UCSD-AML1 (cell line): ENCODE measurements around the gene MARK2.

Source experiments
- DNase-seq: peaks from one replicate; lab custom pipeline; 2025; ENCODE audit not compliant: unreplicated experiment; lab: John Stamatoyannopoulos, UW

MARK2 gene

DNA sequence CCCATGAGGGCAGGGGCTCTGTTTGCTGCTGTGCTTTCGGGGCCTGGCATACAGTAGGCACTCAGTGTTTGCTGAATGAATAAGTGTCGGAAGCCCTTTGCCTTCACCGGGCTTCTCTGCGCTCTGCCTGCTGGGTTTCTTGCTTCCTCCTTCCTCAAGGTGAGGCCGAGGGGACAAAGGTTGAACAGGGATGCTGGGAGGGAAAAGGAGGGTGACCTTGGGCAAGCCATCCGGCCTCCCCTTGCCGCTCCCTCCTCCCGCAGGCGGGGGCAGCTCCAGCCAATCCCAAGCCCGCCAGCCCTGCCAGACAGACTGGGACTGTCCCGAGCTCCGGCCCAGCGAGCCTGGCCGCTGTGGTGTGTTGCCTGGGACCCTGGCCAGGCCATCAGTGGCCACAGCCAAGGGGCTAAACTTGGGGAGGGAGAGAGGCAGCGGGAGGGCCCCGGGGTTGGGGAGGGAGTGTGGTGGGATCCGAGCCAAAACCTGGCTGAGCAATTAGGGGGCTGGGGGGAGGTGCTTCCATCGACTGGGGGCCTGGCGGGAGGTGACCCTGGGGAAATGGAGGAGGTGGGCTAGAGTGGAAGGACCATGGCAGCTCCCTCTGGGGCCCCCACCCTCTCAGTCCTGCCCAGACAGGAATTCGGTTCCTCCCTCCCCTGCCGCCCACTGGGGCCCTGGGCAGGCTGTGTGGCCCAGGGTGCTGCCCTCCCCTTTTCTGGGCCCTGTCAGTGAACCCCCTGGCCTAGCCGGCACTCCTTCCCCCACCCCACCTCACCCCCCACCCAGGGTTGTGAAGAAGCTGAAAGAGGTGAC is 81.4 kb downstream of the MARK2 start:
- no peak for DNase-seq

DNA sequence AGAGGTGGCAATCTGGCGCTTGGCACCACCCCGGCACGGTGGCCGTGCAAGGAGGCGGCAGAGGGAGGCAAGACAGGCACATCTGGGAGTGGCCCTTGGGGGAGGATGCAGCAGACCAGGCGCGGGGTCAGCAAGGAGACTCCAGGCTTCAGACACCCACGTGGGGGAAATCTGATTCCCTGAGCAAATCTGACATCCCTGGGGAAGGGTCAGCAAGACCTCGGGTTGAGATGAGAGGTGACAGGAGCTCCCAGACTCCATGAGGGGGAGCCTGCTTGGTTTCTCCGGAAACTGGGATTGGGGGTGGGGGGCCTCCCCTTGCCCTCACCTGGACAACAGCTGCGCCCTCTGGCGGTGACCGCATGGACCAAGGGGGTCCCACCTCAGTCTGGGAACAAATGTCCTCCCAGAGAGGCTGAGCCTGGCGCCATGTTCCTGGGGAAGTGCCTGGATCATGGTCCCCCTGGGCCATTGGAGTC is 82.1 kb downstream of the MARK2 start:
- no peak for DNase-seq

GRCh38 chr11:63922673-63923192 is 83.8 kb downstream of the MARK2 start:
- DNase-seq, result no peak

- no peak for DNase-seq
Observed at GRCh38 chr11:63923319-63923718, 84.4 kb downstream of the MARK2 start.

- DNase-seq, result no peak
Observed at GRCh38 chr11:63929616-63930015, 90.7 kb downstream of the MARK2 start.

- DNase-seq, result no peak
Observed at GRCh38 chr11:63931045-63931444, 92.1 kb downstream of the MARK2 start.

DNA sequence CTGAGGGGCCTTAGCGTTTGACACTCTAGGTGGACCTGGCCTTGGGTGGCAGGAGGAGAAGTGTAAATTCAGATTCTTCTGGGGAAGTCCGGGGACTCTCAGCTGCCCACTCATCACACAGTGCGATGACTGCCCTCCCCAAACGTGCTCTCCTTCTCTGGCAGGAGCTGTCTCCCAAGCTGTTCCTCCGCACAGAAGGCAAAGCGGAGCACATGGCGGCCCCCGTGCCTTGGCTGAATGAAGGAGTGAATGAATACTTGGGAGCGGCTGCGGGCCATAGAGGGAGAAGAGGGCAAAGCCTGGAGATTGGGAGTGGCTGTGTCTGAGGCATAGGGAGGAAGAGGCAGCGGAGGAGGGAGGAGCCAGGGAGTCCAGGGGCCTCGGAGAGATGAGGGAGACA is 93.0 kb downstream of the MARK2 start:
- DNase-seq, result no peak

DNA sequence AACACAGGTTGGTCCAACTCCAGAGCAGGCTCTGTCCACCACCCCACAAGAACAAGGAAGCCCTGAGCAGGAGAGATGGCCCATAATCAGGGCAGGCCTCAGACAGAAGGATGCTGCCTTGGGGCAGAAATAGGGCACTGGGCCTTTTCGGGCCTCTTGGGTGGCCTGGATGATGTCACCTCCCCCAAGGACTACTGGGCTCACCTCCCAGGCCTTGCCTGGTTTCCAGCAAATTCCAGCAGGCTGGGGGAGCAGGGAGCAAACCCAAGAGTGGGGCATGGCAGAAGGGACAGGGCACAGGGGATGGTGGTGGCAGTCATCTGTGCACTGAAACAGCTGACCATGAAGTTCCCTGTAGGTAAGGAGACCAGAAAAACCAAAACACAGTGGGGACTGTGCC is 94.5 kb downstream of the MARK2 start:
- no peak for DNase-seq

DNA sequence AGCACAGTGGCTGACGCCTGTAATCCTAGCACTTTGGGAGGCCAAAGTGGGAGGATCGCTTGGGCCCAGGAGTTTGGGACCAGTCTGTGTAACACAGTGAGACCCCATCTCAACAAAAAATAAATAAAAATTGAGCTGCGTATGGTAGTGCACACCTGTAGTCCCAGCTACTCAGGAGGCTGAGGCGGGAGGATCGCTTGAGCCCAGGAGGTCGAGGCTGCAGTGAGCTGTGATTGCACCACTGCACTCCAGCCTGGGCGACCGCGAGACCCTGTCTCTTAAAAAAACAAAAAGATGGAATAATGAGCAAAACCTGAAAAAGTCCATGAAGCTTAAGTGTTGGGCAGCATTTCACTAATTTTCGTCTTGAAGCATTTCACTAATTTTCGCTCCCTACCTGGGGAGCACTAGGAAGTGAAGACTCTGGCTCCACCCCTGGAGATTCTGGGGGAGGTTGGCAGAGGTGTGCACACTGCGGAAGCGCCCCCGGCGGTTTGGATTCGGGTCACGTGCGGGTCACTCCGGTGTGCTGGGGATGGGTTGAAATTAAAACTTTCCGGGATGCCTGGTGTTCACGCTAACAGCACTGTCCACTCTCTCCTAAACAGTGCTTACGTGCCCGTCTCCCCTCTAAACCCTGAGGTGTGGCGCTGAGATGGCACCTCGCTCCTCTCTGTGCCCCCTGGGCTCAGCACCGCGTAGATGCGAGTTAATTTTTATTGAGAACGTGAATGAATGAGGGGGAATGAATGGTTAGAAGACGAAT is 99.0 kb downstream of the MARK2 start:
- DNase-seq, result no peak

- peak; percentile 97 for DNase-seq
Observed at GRCh38 chr11:63938479-63939396, 99.8 kb downstream of the MARK2 start, which contains the start of gene NAA40. Gene NAA40 (plus strand): TSS chr11:63939002. CDS start chr11:63939097, 95 bp downstream.

- DNase-seq, result no peak
Observed at GRCh38 chr11:63939397-63939891, 100.5 kb downstream of the MARK2 start.

GRCh38 chr11:63940786-63941185 is 101.9 kb downstream of the MARK2 start:
- no peak for DNase-seq

- no peak for DNase-seq
Observed at GRCh38 chr11:63941901-63942300, 103.0 kb downstream of the MARK2 start.

GRCh38 chr11:63942803-63943202 is 103.9 kb downstream of the MARK2 start:
- DNase-seq, result no peak

GRCh38 chr11:63944987-63945386 is 106.1 kb downstream of the MARK2 start:
- DNase-seq, result no peak

DNA sequence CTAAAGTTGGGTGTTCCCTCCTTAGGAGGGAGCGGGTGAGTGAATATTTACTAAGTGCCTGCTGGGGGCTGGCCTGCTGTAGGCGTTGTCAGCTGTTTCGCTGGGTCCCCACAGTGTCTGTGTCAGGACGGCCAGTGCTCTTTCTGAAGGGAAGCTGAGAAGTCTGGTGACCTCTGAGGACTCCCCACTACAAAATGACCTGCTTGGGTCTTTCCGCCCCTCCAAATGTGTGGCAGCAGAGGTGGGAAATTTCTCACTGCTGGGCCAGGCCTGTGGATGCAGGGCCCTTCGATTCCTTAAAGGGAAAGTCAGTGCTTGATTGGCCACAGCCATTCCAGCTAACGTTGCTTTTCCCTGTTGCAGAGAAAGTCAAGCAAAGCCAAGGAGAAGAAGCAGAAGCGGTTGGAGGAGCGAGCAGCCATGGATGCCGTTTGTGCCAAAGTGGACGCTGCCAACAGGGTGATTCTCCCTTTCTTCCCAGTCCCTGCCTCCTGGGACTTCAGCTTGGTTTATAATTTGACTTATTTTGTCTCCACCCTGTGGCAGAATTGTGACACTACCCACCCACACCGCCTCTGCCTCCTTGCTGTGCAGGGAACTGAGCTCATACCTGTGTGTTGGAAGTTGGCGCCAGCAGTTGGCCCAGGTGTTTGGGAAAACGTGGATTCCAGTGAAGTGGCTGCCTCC is 106.7 kb downstream of the MARK2 start:
- peak; percentile 37 for DNase-seq

DNA sequence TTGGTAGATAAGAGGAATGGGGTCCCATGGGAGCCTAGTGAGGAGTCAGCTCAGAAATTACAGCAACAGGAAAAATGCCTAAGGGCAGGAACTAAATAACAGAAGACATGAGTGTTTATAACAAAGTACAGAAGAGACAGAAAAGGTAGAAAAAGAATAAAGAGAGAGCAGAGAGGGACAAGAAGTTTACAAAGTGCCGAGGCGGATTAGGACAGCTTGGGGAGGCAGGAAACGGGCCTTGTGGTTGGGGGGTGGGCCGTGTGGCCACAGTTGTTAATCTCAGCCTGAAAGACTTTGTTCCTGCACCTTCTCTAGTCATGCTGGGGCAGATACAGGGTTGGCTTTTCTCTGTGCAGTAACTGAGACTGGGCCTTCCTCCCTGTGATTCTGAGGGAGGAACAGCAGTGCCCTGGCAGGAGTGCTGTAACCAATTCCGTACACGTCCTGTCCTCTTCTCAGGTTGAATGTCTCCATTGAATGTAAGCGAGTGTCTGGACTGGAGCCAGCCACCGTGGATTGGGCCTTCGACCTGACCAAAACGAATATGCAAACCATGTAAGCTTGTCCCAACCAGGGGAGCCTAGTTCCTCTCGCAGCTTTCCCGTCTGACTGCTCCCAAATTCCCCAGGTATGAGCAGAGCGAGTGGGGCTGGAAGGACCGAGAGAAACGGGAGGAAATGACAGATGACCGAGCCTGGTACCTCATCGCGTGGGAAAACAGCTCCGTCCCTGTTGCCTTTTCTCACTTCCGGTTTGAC is 113.0 kb downstream of the MARK2 start:
- peak; percentile 62 for DNase-seq

- DNase-seq, result no peak
Observed at GRCh38 chr11:63952570-63952969, 113.7 kb downstream of the MARK2 start.

- no peak for DNase-seq
Observed at GRCh38 chr11:63958008-63958407, 119.1 kb downstream of the MARK2 start.
